AG20443 (cell line): Measurements from ENCODE around the gene RIC1.
"Not testable (repeated sequence)": the region's sequence is repeated elsewhere in the genome, so short reads cannot be mapped to it uniquely, and the experiment has no call there.

Experiments
- DNase-seq: peaks from one replicate; pipeline ENCODE4 v3.0.0; 2012; ENCODE audit warnings: low spot score, mixed read lengths

The RIC1 gene

GRCh38 chr9:5628530-5629311 lies at the start of gene RIC1:
RIC1 (plus strand) TSS chr9:5629107; CDS start chr9:5629310, 203 bp downstream.
- DNase-seq, result peak; percentile 98

- DNase-seq, result no peak
These were observed 49.0 kb upstream of the RIC1 start for GRCh38 chr9:5579881-5580280.

DNA sequence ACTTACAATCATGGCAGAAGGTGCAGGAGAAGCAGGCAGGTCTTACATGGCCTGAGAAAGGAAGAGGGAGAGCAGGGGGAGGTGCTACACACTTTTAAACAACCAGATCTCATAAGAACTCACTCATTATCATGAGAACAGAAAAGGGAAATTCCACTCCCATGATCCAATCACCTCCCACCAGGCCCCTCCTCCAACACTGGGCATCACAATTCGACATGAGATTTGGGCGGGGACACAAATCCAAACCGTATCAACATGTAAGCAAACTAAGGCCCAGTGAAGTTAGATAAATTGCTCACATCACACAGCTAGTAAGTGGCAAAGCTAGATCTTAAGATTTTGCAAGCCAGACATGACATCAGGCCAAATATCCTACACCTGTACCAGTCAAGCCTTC lies 48.3 kb upstream of the RIC1 start:
- no peak for DNase-seq

DNA sequence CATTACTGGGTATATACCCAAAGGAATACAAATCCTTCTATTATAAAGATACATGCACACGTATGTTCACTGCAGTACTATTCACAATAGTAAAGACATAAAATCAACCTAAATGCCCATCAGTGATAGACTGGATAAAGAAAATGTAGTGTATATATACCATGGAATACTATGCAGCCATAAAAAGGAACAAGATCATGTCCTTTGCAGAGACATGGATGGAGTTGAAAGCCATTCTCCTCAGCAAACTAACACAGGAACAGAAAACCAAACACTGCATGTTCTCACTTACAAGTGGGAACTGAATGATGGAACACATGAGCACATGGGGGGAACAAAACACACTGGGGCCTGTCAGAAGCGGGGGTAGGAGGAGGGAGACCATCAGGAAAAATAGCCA lies 47.2 kb upstream of the RIC1 start:
- not testable (repeated sequence) for DNase-seq

DNA sequence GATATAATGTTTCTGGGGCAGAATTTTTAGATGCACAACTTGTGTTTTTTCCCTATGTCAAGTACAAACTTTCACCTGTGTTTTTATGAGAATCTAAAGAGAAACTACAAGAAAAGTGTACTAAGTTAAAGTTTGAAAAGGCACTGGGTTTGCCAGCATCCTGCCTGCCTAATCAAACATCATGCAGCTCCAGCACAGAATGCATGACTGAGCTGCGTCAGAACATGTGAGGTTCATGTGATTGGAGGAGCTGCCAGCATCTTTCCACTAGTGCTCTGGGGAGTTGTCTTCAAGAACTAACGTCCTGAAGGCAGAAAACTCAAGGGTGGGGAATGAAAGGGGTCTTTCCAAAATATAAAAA lies 46.1 kb upstream of the RIC1 start:
- DNase-seq, result peak; percentile 58

DNA sequence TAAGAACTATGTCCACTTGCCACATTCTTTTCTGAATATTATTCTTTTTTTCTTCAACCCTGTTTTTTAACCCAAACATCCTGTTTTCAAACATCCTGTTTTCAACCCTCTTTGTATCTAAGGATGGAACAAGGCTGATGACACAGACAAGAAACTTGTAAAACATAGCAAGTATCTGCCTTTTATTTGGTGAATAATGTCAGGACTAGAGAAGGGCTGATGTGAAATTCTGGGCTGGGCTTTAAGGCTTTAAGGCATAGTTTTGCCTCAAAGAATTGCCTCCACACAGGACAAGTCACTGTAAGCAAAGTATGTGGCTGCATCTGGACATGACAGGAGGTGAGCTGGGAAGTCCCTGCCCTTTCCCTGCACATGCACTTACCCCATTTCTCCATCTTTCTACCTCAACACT lies 42.5 kb upstream of the RIC1 start:
- DNase-seq, result peak; percentile 33

- peak; percentile 71 for DNase-seq
These were observed 41.9 kb upstream of the RIC1 start for GRCh38 chr9:5587024-5587423.

DNA sequence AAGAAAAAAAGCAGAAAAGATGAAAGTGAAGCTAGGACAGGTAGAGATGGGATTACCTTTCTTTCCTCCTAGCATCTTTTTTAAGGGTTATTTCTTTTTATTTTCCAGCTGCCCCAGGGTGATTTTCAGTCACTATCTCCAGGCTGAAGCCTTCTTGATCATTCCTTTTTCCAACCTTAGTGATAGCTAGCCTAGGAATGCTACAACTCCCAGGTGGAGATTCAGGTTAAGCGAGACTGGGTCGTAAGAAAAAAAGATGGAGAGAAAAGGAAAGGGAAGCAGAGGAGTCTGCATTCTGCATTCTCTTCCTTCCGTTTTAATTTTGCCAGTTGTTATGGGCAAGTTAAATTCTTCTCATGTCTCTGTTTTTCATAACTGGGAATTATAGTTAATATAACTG lies 36.7 kb upstream of the RIC1 start:
- DNase-seq, result no peak

- no peak for DNase-seq
These were observed 36.0 kb upstream of the RIC1 start for GRCh38 chr9:5592904-5593303.

DNA sequence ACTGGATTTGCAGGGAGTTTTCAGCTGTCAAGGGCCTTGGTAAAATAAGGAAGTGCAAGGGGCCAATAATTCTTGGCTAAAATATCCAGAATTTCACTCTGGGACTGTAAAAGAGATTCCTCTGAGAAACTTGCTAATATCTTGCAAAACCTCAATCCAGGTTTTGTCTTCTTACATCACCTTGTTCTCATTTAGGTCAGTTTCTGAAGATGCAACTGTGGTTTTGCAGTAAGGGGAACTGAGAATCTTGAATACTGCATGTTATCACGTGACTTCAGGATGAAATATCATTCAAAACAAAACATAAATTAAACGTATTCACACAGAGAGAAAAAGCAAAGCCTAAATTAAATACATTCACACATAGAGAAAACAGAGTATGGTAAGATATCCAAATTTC lies 35.0 kb upstream of the RIC1 start:
- no peak for DNase-seq

- DNase-seq, result no peak
These were observed 32.7 kb upstream of the RIC1 start for GRCh38 chr9:5596173-5596572.

DNA sequence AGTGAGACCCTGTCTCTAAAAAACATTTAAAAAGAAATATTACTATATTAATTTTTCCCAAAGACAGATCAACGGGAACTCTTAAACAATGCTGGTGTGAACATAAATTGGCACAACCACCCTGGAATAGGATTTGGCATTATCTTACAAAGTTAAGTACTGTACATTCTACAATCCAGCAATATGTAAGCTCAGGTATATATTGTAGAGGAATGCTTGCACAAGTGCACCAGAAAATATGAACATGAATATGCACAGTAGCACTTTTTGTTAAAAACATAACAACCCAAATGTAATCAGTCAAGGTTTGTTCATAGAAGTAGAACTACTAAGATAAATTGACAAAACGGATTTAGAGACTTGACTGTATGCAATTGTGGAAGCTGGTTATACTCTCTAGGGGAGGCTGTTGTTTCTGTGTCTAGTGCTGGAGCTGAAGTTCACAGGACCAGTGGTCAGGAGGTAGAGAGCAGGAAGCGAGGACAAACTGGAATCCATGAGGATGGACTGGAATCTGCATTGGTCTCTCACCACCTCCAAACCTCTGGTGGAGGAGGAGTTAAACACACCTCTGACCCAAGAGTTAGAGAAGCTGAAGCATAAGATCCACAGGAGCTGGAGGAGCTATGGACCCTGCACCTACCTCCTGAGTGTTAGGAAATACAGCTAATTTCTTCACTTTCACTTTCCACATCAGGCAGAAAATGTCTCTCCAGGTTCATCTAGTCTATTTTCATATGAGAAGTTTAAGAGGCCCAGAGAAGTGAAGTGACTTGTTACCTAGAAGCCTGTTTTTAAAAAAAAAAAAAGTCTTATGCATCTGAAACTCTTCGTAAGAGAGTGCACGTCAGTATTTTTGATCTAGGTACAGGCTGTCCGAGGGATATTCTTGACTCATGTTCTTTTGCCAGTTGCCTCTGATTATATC lies 20.3 kb upstream of the RIC1 start:
- DNase-seq, result peak; percentile 12

- no peak for DNase-seq
These were observed 19.7 kb upstream of the RIC1 start for GRCh38 chr9:5609226-5609596.

- no peak for DNase-seq
These were observed 18.4 kb upstream of the RIC1 start for GRCh38 chr9:5610491-5610890.

GRCh38 chr9:5611321-5612184 lies 17.4 kb upstream of the RIC1 start:
- peak; percentile 23 for DNase-seq

DNA sequence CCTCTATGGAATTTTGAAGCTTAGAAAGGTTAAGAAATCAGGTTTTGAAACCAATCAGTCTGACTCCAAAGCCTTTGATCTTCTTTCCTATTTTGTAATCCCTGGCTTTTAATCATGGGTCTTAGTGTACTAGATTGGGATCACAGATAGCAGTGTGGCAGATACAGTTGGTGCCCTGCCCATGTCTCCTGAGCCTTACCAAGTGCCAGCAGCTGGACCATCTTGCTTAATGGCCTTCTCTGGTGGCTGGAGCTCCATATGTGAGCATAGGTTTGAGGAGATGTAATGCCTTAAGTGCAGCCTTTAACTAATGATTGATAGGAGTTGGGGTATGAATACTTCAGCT lies 16.7 kb upstream of the RIC1 start:
- DNase-seq, result no peak

GRCh38 chr9:5614192-5614591 lies 14.7 kb upstream of the RIC1 start:
- no peak for DNase-seq

DNA sequence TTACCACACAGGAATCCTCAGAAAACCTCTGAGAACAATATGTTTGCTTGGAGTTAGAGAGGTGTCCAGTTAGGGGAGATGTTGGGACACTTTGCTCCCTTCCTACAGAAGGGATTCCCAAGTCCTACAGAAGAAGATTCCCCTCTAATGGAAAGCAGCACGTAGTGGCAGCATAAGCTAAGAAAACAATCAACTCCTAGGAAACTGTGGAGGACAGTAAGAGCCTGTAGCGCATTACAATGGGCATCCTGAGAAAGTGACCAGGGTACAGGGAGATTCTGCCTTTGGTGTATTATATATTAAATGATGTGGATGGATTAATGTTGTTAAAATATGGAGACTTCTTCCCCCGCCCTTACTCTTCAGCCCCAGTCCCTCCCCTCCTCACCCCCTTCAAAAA lies 13.9 kb upstream of the RIC1 start:
- DNase-seq, result no peak

DNA sequence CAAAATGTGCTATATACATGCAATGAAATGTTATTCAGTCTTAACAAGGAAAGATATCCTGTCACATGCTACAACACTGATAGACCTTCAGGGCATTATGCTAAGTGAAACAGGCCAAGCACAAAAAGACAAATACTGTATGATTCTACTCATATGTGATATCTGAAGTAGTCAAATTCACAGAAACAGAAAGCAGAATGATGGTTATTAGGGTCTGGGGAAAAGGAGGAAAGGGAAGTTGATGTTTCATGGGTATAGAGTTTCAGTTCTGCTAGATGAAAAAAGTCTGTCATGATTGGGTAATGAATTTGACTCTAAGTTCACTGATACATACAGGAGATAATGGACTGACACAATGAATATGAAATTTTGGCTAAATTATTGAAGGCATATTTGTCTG lies 11.2 kb upstream of the RIC1 start:
- no peak for DNase-seq

DNA sequence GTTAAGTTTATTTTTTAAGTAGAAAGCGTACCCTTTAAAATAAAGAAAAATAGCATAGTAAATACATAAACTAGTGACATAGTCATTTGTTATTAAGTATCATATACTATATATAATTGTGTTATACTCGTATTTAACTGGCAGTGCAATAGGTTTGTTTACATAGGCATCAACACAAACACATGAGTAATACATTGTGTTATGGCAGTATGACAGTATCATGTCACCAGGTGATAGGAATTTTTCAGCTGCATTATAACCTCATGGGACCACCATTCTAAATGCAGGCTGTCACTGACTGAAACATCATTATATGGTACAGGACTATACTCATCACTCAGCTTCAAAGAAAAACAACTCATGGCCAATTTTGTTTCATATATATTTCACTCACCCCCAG lies 8.4 kb upstream of the RIC1 start:
- DNase-seq, result no peak

- no peak for DNase-seq
These were observed 7.6 kb upstream of the RIC1 start for GRCh38 chr9:5621327-5621726.

DNA sequence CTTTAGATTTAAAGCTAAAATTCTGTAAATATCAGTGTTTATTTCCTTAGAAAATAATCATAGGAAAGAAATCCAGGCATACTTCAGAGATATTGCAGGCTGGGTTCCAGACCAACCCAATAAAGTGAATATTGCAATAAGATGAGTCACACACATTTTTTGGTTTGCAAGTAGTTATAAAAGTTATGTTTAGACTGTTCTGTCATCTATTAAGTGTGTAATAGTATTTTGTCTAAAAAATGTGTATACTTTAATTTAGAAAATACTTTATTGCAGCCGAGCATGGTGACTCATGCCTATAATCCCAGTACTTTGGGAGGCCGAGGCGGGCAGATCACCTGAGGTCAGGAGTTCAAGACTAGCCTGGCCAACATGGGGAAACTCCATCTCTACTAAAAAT lies 6.9 kb upstream of the RIC1 start:
- peak; percentile 62 for DNase-seq

DNA sequence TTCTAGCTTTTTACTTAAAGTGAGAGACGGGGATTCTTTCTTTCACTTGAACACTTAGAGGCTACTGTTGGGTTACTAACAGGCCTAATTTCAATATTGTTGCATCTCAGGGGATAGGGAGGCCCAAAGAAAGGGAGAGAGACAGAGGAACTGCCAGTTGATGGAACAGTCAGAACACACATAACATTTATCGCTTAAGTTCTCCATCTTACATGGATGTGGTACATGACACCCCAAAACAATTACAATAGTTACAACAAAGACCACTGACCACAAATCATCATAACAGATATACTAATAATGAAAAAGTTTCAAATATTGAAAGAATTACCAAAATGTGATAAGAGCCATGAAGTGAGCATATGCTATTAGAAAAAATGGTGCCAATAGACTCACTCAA lies 4.3 kb upstream of the RIC1 start:
- DNase-seq, result no peak
